PFSK-1 (cell line): ENCODE measurements around the gene DOHH.

ENCODE experiments used
- FOXP2 ChIP-seq: optimal IDR thresholded peaks from 2 replicates; pipeline ENCODE3; 2011; ENCODE audit warnings: borderline replicate concordance, control low read depth, inconsistent platforms; ENCODE audit not compliant: insufficient read depth; ENCODE audit errors: extremely low read length, extremely low read depth
- POLR2AphosphoS5 ChIP-seq: IDR thresholded peaks from 2 replicates; pipeline ENCODE4 v1.6.1; 2012; ENCODE audit warnings: low read depth, mild to moderate bottlenecking, control low read depth, low read length, moderate library complexity
- REST ChIP-seq, 2 experiments: IDR thresholded peaks; 2 replicates each; pipeline versions ENCODE4 v1.6.1 to v1.8.0; 2011 to 2012; ENCODE audit warnings: low read depth in 2 of 2, low read length in 2 of 2, control low read depth in 1 of 2, inconsistent platforms in 1 of 2, mild to moderate bottlenecking in 1 of 2, moderate library complexity in 1 of 2; ENCODE audit not compliant: insufficient read depth in 1 of 2
- SIN3A ChIP-seq: IDR thresholded peaks from 2 replicates; pipeline ENCODE4 v1.6.1; 2012; ENCODE audit warnings: mild to moderate bottlenecking, low read length, moderate library complexity, borderline replicate concordance; ENCODE audit not compliant: insufficient read depth
- TAF1 ChIP-seq: IDR thresholded peaks from 2 replicates; pipeline ENCODE4 v1.6.1; 2012; ENCODE audit warnings: low read length, control low read depth, borderline replicate concordance; ENCODE audit not compliant: insufficient read depth

DOHH gene

DNA sequence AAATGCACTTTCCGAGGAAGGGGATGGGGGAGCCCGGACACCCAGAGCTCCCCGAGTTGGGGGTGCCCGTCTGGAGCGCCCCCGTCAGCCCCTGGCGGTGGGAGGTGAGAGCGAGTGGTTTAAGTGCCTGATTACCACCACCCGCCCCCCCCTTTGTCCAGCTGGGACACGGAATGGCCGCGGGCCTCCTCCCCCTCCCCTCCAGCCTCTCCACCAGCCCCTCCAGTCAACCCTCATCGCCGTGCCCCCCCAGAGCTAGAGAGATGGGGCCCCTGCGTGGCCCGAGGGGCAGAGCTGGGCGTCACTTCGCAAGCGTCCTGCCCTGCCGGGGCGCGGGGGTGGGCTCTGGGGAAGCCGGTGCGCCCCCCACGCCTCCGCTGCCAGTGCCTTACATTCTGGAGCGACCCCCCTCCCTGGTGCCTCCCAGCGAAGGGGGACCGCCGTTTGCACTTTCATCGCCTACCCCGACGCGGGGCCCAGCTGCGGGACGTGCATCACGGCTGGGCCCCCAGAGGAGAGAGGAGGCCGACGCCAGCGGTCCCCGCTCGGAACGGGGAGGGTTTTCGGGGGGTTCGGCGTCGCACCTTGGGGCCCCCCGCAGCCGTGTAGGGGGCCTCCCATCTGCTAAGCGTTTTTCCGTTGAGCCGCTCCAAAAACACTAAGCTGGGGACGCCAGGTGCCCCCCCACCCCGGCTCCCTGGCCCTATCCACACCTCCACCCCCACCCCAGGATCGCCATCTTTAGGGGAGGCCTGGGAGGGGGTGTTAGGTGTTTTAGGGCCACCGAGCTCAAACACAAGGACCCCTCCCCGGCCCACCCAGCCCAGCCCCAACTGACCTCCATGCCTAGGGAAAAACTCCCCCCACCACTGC is 36.5 kb downstream of the DOHH start:
- TF ChIP-seq SIN3A = no peak
- no peak for TF ChIP-seq POLR2AphosphoS5
- no peak for TF ChIP-seq REST (IDR thresholded peaks at IDR 0.05; ENCODE audit: insufficient read depth in 1 of 2, low read depth in 2 of 2, low read length in 2 of 2)
- TF ChIP-seq FOXP2 = no peak
- no peak for TF ChIP-seq TAF1

DNA sequence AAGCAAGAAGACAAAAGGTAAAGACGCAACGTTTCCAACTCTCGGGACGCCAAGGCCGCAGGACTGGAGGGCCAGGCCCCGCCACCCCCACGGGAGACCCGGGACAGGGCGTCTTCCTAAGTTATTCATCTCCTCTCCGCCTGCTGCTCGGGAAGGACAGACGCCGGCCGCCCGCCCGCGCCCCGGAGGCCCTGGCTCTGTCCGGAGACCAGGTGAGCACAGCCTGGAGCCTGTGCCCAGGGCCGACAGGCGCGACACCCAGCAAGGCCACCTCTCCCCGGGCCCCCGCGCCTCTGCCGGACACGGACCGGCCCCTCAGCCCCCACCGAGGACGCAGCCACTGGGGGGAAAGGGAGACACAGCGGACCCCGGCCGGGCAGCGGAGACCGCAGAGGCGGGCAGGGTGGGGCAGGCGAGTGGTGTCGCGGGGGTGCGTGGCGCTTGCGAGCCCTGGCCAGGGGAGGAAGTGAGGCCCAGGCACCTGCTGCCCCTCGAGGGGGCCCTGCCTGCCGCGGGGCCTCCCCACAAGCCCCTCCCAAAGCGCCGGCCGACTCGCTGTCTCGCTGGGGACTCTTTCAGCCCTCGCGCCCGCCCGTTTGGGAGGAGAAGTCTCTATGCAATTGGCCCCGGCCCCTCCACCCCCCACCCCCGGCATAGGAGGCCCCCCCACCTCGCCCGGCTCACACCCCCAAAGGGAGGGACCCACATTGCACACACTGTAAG is 37.3 kb downstream of the DOHH start:
- TF ChIP-seq SIN3A (no peak), REST (IDR thresholded peaks at IDR 0.05; ENCODE audit: insufficient read depth in 1 of 2, low read depth in 2 of 2, low read length in 2 of 2) (no peak), POLR2AphosphoS5 (no peak), FOXP2 (no peak), TAF1 (no peak)

DNA sequence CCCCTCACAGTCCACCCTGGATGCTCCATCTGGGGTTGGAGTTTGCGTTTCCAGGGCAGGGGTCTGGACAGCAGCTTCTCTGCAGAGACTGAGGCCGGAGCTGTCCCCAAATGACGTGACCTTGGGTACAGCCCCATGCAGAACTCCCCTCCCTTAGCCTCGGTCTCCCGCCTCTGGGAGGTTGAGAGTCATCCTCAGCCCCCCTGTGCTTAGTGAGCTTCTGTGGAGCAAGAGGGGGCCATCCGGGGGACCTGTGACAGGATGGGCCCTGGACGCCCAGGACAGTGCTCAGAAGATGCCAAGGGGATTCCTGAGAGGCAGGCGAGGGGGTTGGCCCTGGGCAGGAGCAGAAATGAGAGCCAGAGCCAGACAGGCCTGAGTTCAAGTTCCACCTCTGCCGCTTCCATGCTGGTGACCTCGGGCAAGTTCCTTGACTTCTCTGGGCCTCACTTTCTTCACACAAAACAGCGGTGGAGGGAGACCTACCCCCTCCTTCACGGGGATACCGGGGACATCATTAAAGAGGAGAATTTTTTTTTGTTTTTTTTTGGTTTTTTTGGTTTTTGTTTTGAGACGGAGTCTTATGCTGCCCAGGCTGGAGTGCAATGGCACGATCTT is 40.4 kb downstream of the DOHH start:
- TF ChIP-seq REST (IDR thresholded peaks at IDR 0.05; ENCODE audit: insufficient read depth in 1 of 2, low read depth in 2 of 2, low read length in 2 of 2) (no peak), SIN3A (no peak)

DNA sequence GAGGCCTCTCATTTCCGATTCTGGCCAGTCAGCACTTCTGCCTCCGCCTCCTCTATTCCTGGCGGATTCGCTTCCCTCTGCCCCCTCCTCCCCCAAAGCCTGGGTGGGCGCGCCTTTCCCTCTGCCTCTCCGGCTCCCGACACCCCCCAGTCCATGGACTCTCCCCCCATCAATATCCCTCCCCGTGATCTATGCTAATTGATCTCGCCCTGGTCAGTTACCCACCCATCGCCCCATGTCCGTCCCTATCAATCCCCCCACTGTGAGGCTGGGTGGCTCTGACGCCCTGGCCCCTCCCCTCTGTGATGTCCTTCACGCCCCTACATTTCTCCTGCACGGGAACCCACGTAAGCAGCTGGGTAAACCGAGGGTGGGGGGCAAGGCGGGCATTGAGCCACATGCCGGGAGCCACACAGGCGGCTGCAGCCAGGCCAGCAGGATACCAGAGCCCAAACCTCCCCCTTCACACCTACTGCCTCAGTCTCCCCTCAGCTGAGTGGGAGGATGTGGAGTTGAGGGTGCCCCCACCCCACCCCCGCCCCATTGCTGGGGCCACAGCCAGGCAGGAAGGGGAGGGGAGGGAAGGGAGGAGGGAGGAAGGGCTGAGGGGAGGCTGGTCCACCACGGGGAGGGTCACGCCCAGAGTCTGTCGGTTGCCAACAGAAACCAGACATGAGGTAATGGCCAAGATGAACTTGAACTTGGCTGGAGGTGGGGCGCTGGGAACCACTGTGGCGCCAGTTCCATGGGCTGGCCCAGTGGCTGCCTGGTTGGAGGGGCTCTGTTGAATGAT is 41.2 kb downstream of the DOHH start:
- peak; percentile 77 for TF ChIP-seq FOXP2
- no peak for TF ChIP-seq TAF1
- TF ChIP-seq SIN3A = 0 out of 2 replicates have a peak, but pooled peaks have one; percentile 16
- TF ChIP-seq REST (IDR thresholded peaks at IDR 0.05; ENCODE audit: insufficient read depth in 1 of 2, low read depth in 2 of 2, low read length in 2 of 2) = no peak
- TF ChIP-seq POLR2AphosphoS5 = no peak; the same call in none of the 2 replicates
